Smooth muscle cell (in vitro differentiated cells): Measurements from ENCODE around the gene ZNF599. TPM values are rescaled to one million over a fixed set of nuclear protein-coding genes. Genes with fewer than 3 reads are reported as not detected.

Source experiments
- DNase-seq: peaks from one replicate; lab custom pipeline; 2025; ENCODE audit not compliant: unreplicated experiment; lab: John Stamatoyannopoulos, UW
- H2AFZ ChIP-seq: fragments of 200-600 bp; sonication (generic); 2 replicates; pipeline ENCODE4 v1.6.0; 2016; ENCODE audit warnings: antibody characterized with exemption, low read depth, mild to moderate bottlenecking
- H3F3A ChIP-seq: fragments of 200-600 bp; sonication (generic); 2 replicates; pipeline ENCODE4 v1.6.0; 2017; ENCODE audit warnings: antibody characterized with exemption, low read depth
- H3K27ac ChIP-seq: fragments of 200-600 bp; sonication (generic); 2 replicates; pipeline ENCODE4 v1.5.1; 2016; ENCODE audit warnings: low read depth, mild to moderate bottlenecking
- H3K27me3 ChIP-seq: fragments of 200-600 bp; sonication (generic); 2 replicates; pipeline ENCODE4 v1.6.1; 2016; ENCODE audit warnings: low read depth, mild to moderate bottlenecking
- H3K36me3 ChIP-seq: fragments of 200-600 bp; sonication (generic); 2 replicates; pipeline ENCODE4 v1.5.1; 2016; ENCODE audit warnings: low read depth
- H3K4me1 ChIP-seq: fragments of 200-600 bp; sonication (generic); 2 replicates; pipeline ENCODE4 v1.5.1; 2016; ENCODE audit warnings: low read depth
- H3K4me2 ChIP-seq: fragments of 200-600 bp; sonication (generic); 2 replicates; pipeline ENCODE4 v1.6.0; 2016; ENCODE audit warnings: mild to moderate bottlenecking
- H3K4me3 ChIP-seq: fragments of 200-600 bp; sonication (generic); 2 replicates; pipeline ENCODE4 v1.5.1; 2016; ENCODE audit warnings: mild to moderate bottlenecking
- H3K79me2 ChIP-seq: fragments of 200-600 bp; sonication (generic); 2 replicates; pipeline ENCODE4 v1.6.0; 2016; ENCODE audit warnings: low read depth, mild to moderate bottlenecking
- H3K9ac ChIP-seq: fragments of 200-600 bp; sonication (generic); 2 replicates; pipeline ENCODE4 v1.6.0; 2016; ENCODE audit warnings: low read depth
- H3K9me3 ChIP-seq: fragments of 200-600 bp; sonication (generic); replicated peaks from 2 replicates; pipeline ENCODE4 v1.5.1; 2016; ENCODE audit warnings: low read depth
- H4K20me1 ChIP-seq: fragments of 200-600 bp; sonication (generic); 2 replicates; pipeline ENCODE4 v1.6.0; 2016; ENCODE audit warnings: low read depth
- WGBS: methylation state at CpG from one replicate; pipeline ENCODE4 v1.1.7; 2016; ENCODE audit warnings: low lambda C conversion rate; 5-methylcytosine and 5-hydroxymethylcytosine counted together
- polyA plus RNA-seq: library from polyadenylated mRNA; unstranded; fragments of >200 nt; fragmentation: Nextera tagmentation; extraction: Ambion mirVana; gene quantifications from 2 replicates; pipeline ENCODE4 v1.2.1, GENCODE V29; 2016
- total RNA-seq: library from RNA; depleted of rRNA; stranded (reverse); fragments of >200 nt; gene quantifications from 2 replicates; pipeline ENCODE4 v1.2.3, GENCODE V29; 2014
- TF ChIP-seq, protein P1 (sequence below): fragments of 200-600 bp; sonication (generic); IDR thresholded peaks from 2 replicates; pipeline ENCODE4 v1.5.1; 2017; ENCODE audit warnings: borderline replicate concordance, mild to moderate bottlenecking, antibody characterized with exemption; ENCODE audit not compliant: insufficient read depth, poor library complexity, severe bottlenecking

The ZNF599 gene
- total and polyA plus RNA-seq, 2 experiments from 2014 or later: 7.7 to 8.3 TPM

DNA sequence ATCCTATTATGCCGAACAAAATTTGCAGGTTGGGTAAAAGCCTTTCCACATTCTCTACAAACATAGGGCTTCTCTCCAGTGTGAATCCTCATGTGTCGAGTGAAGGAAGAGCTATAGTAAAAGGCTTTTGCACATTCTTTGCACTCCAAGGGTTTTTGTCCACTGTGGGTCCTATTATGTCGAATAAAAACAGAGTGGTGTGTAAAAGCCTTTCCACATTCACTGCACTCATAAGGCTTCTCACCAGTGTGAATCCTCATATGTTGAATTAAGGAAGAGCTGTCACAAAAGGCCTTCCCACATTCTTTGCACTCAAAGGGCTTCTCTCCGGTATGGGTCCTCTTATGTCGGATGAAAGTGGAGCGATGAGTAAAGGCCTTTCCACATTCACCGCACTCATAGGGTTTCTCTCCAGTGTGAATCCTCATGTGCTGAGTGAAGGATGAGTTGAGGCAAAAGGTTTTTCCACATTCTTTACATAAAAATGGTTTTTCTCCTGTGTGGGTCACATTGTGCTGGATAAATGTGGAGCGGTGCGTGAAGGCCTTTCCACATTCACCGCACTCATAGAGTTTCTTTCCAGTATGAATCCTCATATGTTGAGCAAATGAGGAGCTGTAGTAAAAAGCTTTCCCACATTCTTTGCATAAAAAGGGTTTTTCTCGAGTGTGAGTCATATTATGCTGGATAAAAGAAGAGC, 13.6 kb downstream of the ZNF599 start:
- no peak overlapping the region for H3K27ac ChIP-seq
- H3K36me3 ChIP-seq: peaks cover 49% of the 10 kb centered on the region
- H3F3A ChIP-seq: no peaks in the 10 kb centered on the region
- H3K4me1 ChIP-seq: no peaks in the 10 kb centered on the region
- DNase-seq: no peak
- no peak overlapping the region for H2AFZ ChIP-seq
- H4K20me1 ChIP-seq: no peaks in the 10 kb centered on the region
- peaks cover 85% of the 10 kb centered on the region for H3K9me3 ChIP-seq
- TF ChIP-seq, protein P1, sequence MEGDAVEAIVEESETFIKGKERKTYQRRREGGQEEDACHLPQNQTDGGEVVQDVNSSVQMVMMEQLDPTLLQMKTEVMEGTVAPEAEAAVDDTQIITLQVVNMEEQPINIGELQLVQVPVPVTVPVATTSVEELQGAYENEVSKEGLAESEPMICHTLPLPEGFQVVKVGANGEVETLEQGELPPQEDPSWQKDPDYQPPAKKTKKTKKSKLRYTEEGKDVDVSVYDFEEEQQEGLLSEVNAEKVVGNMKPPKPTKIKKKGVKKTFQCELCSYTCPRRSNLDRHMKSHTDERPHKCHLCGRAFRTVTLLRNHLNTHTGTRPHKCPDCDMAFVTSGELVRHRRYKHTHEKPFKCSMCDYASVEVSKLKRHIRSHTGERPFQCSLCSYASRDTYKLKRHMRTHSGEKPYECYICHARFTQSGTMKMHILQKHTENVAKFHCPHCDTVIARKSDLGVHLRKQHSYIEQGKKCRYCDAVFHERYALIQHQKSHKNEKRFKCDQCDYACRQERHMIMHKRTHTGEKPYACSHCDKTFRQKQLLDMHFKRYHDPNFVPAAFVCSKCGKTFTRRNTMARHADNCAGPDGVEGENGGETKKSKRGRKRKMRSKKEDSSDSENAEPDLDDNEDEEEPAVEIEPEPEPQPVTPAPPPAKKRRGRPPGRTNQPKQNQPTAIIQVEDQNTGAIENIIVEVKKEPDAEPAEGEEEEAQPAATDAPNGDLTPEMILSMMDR: no peak
- H3K4me3 ChIP-seq: no peak overlapping the region
- H3K4me2 ChIP-seq: no peak overlapping the region
- WGBS: 95% methylated on average over 11 of the region's 11 CpGs
- H3K27me3 ChIP-seq: no peaks in the 10 kb centered on the region
- no peaks in the 10 kb centered on the region for H3K79me2 ChIP-seq
- H3K9ac ChIP-seq: no peak overlapping the region

DNA sequence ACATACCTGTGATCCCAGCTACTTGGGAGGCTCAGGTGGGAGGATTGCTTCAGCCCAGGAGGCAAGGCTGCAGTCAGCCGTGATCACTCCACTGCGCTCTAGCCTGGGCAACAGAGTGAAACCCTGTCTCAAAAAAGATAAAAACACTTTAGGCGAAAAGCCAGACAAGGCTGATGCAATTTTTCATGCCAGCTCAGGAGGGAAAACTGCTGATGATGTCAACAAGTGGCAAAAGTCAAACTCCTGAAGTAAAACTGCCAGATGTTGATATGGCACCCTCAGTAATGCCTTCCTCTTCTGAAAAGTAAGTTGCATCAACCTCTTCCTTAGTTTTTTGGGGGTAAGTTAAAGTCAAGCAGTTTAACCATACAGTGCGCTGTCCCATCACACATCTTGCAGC, 15.6 kb downstream of the ZNF599 start:
- Histone ChIP-seq H2AFZ (no peak overlapping the region), H3K9ac (no peak overlapping the region), H3K79me2 (no peaks in the 10 kb centered on the region), H3F3A (no peaks in the 10 kb centered on the region), H3K4me3 (no peak overlapping the region), H3K27me3 (no peaks in the 10 kb centered on the region), H3K27ac (no peak overlapping the region), H4K20me1 (no peaks in the 10 kb centered on the region), H3K9me3 (peaks cover 78% of the 10 kb centered on the region), H3K4me1 (no peaks in the 10 kb centered on the region), H3K36me3 (peaks cover 30% of the 10 kb centered on the region), H3K4me2 (no peak overlapping the region)
- TF ChIP-seq, protein P1: no peak
- 91% methylated on average over 4 of the region's 4 CpGs for WGBS
- no peak for DNase-seq

DNA sequence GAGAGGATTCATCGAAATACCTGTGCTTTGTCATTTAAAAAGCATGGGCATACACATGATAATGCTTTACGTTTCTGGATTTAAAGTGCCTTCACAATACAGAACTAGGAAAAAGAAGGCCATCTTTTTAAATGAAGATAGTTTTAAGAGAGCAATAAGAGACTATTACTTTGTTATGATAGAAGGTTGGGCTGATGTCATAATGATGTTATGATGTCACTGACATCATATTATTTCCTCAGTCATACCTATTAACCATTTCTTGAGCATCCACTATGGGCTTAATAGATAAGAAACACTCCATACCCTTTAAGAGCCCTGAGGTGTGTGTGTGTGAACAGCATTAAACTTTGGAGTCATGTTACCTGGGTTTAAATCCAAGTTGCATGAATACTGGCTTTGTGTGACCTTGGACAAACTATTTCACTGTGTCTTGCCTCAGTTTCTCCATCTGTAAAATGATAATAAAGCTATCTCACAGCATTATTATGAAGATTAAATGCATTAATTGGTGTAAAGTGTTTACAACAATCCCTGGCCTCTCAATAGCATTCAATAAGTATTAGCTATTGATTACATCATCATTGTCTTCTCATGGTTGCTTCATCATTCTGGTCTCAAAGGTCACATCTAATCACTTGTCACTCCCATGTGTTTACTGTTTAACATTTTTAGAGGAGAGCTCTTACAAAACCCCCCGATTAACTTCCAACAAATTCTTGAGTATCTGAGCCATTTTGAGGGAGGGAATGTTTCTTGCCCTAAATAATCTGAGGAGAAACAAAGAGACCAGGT, 27.9 kb downstream of the ZNF599 start:
- Histone ChIP-seq H4K20me1 (no peaks in the 10 kb centered on the region), H3K9ac (no peak overlapping the region), H3K4me3 (no peak overlapping the region), H2AFZ (no peak overlapping the region), H3K36me3 (peaks cover 12% of the 10 kb centered on the region), H3K4me1 (no peaks in the 10 kb centered on the region), H3K9me3 (peaks cover 16% of the 10 kb centered on the region), H3K79me2 (no peaks in the 10 kb centered on the region), H3K27me3 (no peaks in the 10 kb centered on the region), H3K4me2 (no peak overlapping the region), H3F3A (no peaks in the 10 kb centered on the region), H3K27ac (no peak overlapping the region)
- DNase-seq: no peak
- 83% methylated on average over 3 of the region's 3 CpGs for WGBS
- TF ChIP-seq, protein P1: no peak
